Cardiac muscle cell (in vitro differentiated cells and primary cell): ENCODE measurements around the gene PSMC1. TPM values are rescaled to one million over a fixed set of nuclear protein-coding genes. Genes with fewer than 3 reads are reported as not detected.
A peak's percentile ranks its signal among the peaks of the same experiment; 100 is the strongest.

Experiments used
- DNase-seq, 2 donors: peaks; one replicate each; pipeline versions ENCODE4 v3.0.0 to v3.0.0-alpha.2; 2010 to 2017; ENCODE audit warnings: low read depth in 1 of 2, low spot score in 1 of 2
- H3K27ac ChIP-seq: fragments of 200-600 bp; sonication (generic); 2 replicates; pipeline ENCODE4 v1.5.1; 2016
- H3K27me3 ChIP-seq: fragments of 200-600 bp; sonication (generic); 2 replicates; pipeline ENCODE4 v1.6.0; 2016; ENCODE audit warnings: control low read depth
- H3K36me3 ChIP-seq: fragments of 200-600 bp; sonication (generic); 2 replicates; pipeline ENCODE4 v1.5.1; 2016; ENCODE audit warnings: control low read depth
- H3K4me1 ChIP-seq: fragments of 200-600 bp; sonication (generic); 2 replicates; pipeline ENCODE4 v1.8.1; 2017; ENCODE audit warnings: low read depth, mild to moderate bottlenecking, mixed run types
- H3K4me3 ChIP-seq: fragments of 200-600 bp; sonication (generic); 2 replicates; pipeline ENCODE4 v1.5.1; 2016; ENCODE audit warnings: mild to moderate bottlenecking
- H3K9me3 ChIP-seq: fragments of 200-600 bp; sonication (generic); 2 replicates; pipeline ENCODE4 v1.5.1; 2017; ENCODE audit warnings: low read depth, mild to moderate bottlenecking, control low read depth
- polyA plus RNA-seq: library from polyadenylated mRNA; unstranded; fragments of >200 nt; fragmentation: Nextera tagmentation; extraction: Ambion mirVana; gene quantifications from 2 replicates; pipeline ENCODE4 v1.2.1, GENCODE V29; 2016
- total RNA-seq: library from RNA; depleted of rRNA; stranded (reverse); fragments of >200 nt; gene quantifications from 2 replicates; pipeline ENCODE4 v1.2.3, GENCODE V29; 2016
- TF ChIP-seq, protein P1 (sequence below): IDR thresholded peaks from 2 replicates; pipeline ENCODE4 v1.5.1; 2012; ENCODE audit warnings: low read depth, mild to moderate bottlenecking, low read length

PSMC1 gene
- total and polyA plus RNA-seq, 2 experiments from 2014 or later = 164 to 280 TPM

- H3K27me3 ChIP-seq = no peaks in the 10 kb centered on the region
Observed at GRCh38 chr14:90273532-90273931, 17.2 kb downstream of the PSMC1 start.

GRCh38 chr14:90274019-90274418, 17.7 kb downstream of the PSMC1 start:
- H3K4me1 ChIP-seq = no peaks in the 10 kb centered on the region
- no peaks in the 10 kb centered on the region for H3K27me3 ChIP-seq
- TF ChIP-seq, protein P1, sequence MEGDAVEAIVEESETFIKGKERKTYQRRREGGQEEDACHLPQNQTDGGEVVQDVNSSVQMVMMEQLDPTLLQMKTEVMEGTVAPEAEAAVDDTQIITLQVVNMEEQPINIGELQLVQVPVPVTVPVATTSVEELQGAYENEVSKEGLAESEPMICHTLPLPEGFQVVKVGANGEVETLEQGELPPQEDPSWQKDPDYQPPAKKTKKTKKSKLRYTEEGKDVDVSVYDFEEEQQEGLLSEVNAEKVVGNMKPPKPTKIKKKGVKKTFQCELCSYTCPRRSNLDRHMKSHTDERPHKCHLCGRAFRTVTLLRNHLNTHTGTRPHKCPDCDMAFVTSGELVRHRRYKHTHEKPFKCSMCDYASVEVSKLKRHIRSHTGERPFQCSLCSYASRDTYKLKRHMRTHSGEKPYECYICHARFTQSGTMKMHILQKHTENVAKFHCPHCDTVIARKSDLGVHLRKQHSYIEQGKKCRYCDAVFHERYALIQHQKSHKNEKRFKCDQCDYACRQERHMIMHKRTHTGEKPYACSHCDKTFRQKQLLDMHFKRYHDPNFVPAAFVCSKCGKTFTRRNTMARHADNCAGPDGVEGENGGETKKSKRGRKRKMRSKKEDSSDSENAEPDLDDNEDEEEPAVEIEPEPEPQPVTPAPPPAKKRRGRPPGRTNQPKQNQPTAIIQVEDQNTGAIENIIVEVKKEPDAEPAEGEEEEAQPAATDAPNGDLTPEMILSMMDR = no peak
- no peaks in the 10 kb centered on the region for H3K9me3 ChIP-seq
- H3K4me3 ChIP-seq = no peak overlapping the region
- no peak overlapping the region for H3K27ac ChIP-seq
- DNase-seq = no peak
- H3K36me3 ChIP-seq = peaks cover 37% of the 10 kb centered on the region

More at GRCh38 chr14:90273532-90273931, 17.2 kb downstream of the PSMC1 start:
- Histone ChIP-seq H3K4me1 (no peaks in the 10 kb centered on the region), H3K9me3 (no peaks in the 10 kb centered on the region), H3K27ac (no peak overlapping the region), H3K4me3 (no peak overlapping the region), H3K36me3 (peaks cover 39% of the 10 kb centered on the region)
- no peak for DNase-seq
- TF ChIP-seq, protein P1 = no peak

GRCh38 chr14:90274808-90275457, 18.6 kb downstream of the PSMC1 start:
- TF ChIP-seq, protein P1 = no peak

GRCh38 chr14:90275458-90275814, 19.1 kb downstream of the PSMC1 start:
- no peaks in the 10 kb centered on the region for H3K9me3 ChIP-seq
- TF ChIP-seq, protein P1 = no peak
- no peaks in the 10 kb centered on the region for H3K4me1 ChIP-seq
- peaks cover 30% of the 10 kb centered on the region for H3K36me3 ChIP-seq
- H3K27ac ChIP-seq = no peak overlapping the region
- H3K4me3 ChIP-seq = no peak overlapping the region
- H3K27me3 ChIP-seq = no peaks in the 10 kb centered on the region
- no peak for DNase-seq

More at GRCh38 chr14:90274808-90275457, 18.6 kb downstream of the PSMC1 start:
- Histone ChIP-seq H3K9me3 (no peaks in the 10 kb centered on the region), H3K27me3 (no peaks in the 10 kb centered on the region), H3K4me1 (no peaks in the 10 kb centered on the region), H3K36me3 (peaks cover 34% of the 10 kb centered on the region), H3K4me3 (no peak overlapping the region), H3K27ac (no peak overlapping the region)
- peak in 1 of 2 donors; percentile 79 for DNase-seq

DNA sequence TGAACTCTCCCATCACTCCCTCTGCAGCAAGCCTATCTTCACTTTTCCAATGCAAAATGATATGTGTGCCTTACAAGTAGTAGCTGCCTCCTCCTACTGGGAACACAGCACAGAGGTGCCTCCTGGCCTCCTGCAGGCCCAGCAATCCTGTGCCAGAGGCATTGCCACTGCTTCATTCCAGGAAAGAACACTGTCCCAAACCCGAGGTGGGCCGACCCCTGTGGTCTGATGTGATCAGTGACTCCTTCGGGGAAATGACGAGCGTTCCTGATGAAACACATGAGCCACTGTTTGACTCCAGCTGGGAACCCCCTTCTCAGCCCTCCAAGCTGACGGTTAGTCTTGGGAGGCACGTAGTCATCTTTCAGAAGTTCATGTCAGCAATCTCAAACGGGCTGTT, 19.5 kb downstream of the PSMC1 start:
- no peaks in the 10 kb centered on the region for H3K4me1 ChIP-seq
- peak in 1 of 2 donors; percentile 73 for DNase-seq
- H3K36me3 ChIP-seq = peaks cover 26% of the 10 kb centered on the region
- no peak overlapping the region for H3K4me3 ChIP-seq
- H3K27ac ChIP-seq = no peak overlapping the region
- TF ChIP-seq, protein P1 = no peak
- H3K9me3 ChIP-seq = no peaks in the 10 kb centered on the region
- no peaks in the 10 kb centered on the region for H3K27me3 ChIP-seq
